Vagina (tissue), 2 donors: ENCODE results near the gene COMTD1. TPM values are rescaled to one million over a fixed set of nuclear protein-coding genes. Genes with fewer than 3 reads are reported as not detected.
"Not testable (repeated sequence)": the region's sequence is repeated elsewhere in the genome, so short reads cannot be mapped to it uniquely, and the experiment has no call there.

Experiments used
- DNase-seq, 2 donors: peaks; one replicate each; pipeline ENCODE4 v3.0.0-alpha.2; 2017; ENCODE audit errors: extremely low spot score in 2 of 2
- H3K27ac ChIP-seq: fragments of 200-600 bp; sonication (generic); one replicate; pipeline ENCODE4 v1.5.1; 2019
- H3K27me3 ChIP-seq: fragments of 200-600 bp; sonication (generic); one replicate; pipeline ENCODE4 v1.5.1; 2019
- H3K36me3 ChIP-seq, 2 donors: fragments of 200-600 bp; sonication (generic); one replicate each; pipeline ENCODE4 v1.5.1; 2017 to 2019
- H3K4me1 ChIP-seq: fragments of 200-600 bp; sonication (generic); one replicate; pipeline ENCODE4 v1.5.1; 2019
- H3K4me3 ChIP-seq, 2 donors: fragments of 200-600 bp; sonication (generic); 1 replicate in 1 of 2; 2 replicates in 1 of 2; pipeline ENCODE4 v1.5.1; 2016 to 2019
- H3K9me3 ChIP-seq: fragments of 200-600 bp; sonication (generic); one replicate; pipeline ENCODE4 v1.5.1; 2019
- POLR2A ChIP-seq, 2 donors: fragments of 450-650 bp; IDR thresholded peaks; one replicate each; pipeline ENCODE4 v1.6.1; 2017; ENCODE audit warnings: antibody characterized with exemption in 2 of 2, mild to moderate bottlenecking in 2 of 2, moderate library complexity in 2 of 2
- POLR2AphosphoS5 ChIP-seq, 2 donors: sonication (generic); formaldehyde crosslinking; IDR thresholded peaks; one replicate each; pipeline ENCODE4 v1.9.0; 2017; ENCODE audit warnings: antibody characterized with exemption in 2 of 2, mild to moderate bottlenecking in 2 of 2, low read depth in 1 of 2; ENCODE audit not compliant: insufficient read depth in 1 of 2
- intact Hi-C: fragments of 100-400 bp; cut with DNase I; formaldehyde crosslinking; loops from one replicate; pipeline ENCODE4 v1.15.1; 2023
- total RNA-seq: library from RNA; depleted of rRNA; stranded (reverse); fragments of >200 nt; gene quantifications from one replicate; pipeline ENCODE4 v1.2.3, GENCODE V29; 2016
- TF ChIP-seq, protein P1 (sequence below), 3 experiments: fragments of 450-650 bp in 2 of 3; fragments of 200-600 bp in 1 of 3; sonication (generic) in 1 of 3; IDR thresholded peaks; one replicate each; pipeline ENCODE4 v1.5.1; 2017 to 2019; ENCODE audit warnings: antibody characterized with exemption in 3 of 3, mild to moderate bottlenecking in 2 of 3, moderate library complexity in 2 of 3

The COMTD1 gene
- total RNA-seq, 1 donor from 2014 or later = 80.0 TPM

DNA sequence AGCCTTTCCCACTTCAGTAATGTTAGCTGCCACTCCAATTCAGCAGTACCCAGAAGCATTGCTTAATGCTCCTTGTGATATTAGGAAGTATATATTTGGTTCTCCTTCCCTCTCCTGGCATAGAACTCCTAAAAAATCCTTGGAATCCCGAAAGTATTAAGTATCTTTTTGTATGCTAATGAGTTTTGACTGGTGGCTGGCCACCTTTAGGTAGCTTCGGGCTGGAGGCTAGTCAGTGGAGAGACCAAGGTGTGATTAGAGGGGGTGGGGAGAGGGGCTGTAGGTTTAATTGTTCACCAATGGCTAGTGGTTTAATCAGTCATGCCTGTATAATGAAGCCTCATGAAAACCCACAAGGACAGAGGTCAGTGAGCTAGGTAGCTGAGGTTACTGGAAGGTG is 12.2 kb downstream of the COMTD1 start:
- no peaks in the 10 kb centered on the region for H3K9me3 ChIP-seq
- peaks cover 0 to 53% of the 10 kb centered on the region in 2 donors for H3K36me3 ChIP-seq

DNA sequence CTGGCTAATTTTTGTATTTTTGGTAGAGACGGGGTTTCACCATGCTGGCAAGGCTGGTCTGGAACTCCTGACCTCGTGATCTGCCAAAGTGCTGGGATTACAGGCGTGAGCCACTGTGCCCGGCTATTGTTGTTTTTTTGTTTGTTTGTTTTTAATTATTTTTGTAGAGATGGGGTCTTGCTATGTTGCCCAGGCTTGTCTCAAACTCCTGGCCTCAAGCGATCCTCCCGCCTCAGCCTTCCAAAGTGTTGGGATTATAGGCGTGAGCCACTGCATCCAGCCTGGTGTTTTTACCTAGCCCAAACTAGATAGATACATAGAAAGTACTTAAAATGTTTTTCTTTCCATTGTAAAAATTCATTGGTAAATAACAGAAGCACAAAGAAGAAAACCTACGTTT is 14.3 kb downstream of the COMTD1 start:
- peaks cover 46% of the 10 kb centered on the region for H3K4me1 ChIP-seq
- intact Hi-C loops = loop anchor here (10.0 kb wide), 1 partner anchor 397 kb away; the partner anchor contains the start of gene KAT6B
- peaks cover 0 to 73% of the 10 kb centered on the region in 2 donors for H3K36me3 ChIP-seq
- not testable (repeated sequence) for H3K9me3 ChIP-seq, H3K4me3 ChIP-seq, H3K27ac ChIP-seq, DNase-seq, H3K27me3 ChIP-seq

More for the DNA sequence above, 12.2 kb downstream of the COMTD1 start:
- Histone ChIP-seq H3K4me3 (no peak overlapping the region), H3K27me3 (no peaks in the 10 kb centered on the region), H3K4me1 (peaks cover 56% of the 10 kb centered on the region), H3K27ac (peak overlapping the region; percentile 87)
- no peak for DNase-seq
- intact Hi-C loops = loop anchor here (10.0 kb wide), 1 partner anchor 399 kb away; the partner anchor contains the start of gene KAT6B
- TF ChIP-seq, protein P1, sequence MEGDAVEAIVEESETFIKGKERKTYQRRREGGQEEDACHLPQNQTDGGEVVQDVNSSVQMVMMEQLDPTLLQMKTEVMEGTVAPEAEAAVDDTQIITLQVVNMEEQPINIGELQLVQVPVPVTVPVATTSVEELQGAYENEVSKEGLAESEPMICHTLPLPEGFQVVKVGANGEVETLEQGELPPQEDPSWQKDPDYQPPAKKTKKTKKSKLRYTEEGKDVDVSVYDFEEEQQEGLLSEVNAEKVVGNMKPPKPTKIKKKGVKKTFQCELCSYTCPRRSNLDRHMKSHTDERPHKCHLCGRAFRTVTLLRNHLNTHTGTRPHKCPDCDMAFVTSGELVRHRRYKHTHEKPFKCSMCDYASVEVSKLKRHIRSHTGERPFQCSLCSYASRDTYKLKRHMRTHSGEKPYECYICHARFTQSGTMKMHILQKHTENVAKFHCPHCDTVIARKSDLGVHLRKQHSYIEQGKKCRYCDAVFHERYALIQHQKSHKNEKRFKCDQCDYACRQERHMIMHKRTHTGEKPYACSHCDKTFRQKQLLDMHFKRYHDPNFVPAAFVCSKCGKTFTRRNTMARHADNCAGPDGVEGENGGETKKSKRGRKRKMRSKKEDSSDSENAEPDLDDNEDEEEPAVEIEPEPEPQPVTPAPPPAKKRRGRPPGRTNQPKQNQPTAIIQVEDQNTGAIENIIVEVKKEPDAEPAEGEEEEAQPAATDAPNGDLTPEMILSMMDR (IDR thresholded peaks at IDR 0.05) = no peak
- no peak for TF ChIP-seq POLR2AphosphoS5 (IDR thresholded peaks at IDR 0.05; ENCODE audit: insufficient read depth in 1 of 2, low read depth in 1 of 2)
- TF ChIP-seq POLR2A (IDR thresholded peaks at IDR 0.05) = no peak

DNA sequence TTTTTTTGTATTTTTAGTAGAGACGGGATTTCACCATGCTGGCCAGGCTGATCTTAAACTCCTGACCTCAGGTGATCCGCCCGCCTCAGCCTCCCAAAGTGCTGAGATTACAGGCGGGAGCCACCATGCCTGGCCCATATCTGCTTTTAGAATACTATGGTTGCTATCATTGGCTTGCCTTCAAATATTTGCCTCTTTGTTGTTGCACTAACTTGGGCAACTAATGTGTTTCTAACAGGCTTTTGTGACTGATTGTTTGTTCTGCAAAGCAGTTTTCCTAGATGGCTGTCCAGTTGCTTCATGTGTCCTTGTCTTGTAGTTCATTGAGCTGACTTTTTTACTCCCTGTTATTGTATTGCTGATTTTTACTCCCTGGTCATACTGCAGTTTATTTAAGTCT is 15.5 kb downstream of the COMTD1 start:
- intact Hi-C loops = loop anchor here (10.0 kb wide), 1 partner anchor 395 kb away; the partner anchor contains the start of gene KAT6B
- Histone ChIP-seq H3K9me3 (no peaks in the 10 kb centered on the region), H3K27me3 (no peaks in the 10 kb centered on the region), H3K36me3 (peaks cover 0 to 86% of the 10 kb centered on the region in 2 donors), H3K4me3 (no peak overlapping the region), H3K27ac (no peak overlapping the region), H3K4me1 (peaks cover 46% of the 10 kb centered on the region)
- TF ChIP-seq POLR2AphosphoS5 (IDR thresholded peaks at IDR 0.05; ENCODE audit: insufficient read depth in 1 of 2, low read depth in 1 of 2) (no peak), POLR2A (IDR thresholded peaks at IDR 0.05) (no peak)
- TF ChIP-seq, protein P1 (IDR thresholded peaks at IDR 0.05) = no peak
- DNase-seq = no peak

DNA sequence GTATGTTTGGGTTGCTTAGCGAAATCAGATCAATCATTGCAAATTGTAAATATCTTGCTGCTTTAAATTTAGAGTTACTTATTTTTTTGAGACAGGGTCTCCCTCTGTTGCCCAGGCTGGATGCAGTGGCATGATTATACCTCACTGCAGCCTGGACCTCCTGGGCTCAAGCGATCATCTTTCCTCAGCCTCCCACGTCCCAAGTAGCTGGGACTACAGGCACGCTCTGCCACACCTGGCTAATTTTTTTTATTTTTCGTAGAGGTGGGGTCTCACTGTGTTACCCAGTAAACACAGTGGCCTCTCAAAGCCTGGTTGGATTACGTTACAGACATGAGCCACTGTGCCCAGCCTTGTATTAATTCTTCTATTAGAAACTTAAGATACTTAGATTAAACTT is 23.4 kb downstream of the COMTD1 start:
- Histone ChIP-seq H3K9me3 (no peaks in the 10 kb centered on the region), H3K27me3 (no peaks in the 10 kb centered on the region), H3K4me3 (peak overlapping the region; percentile 62 to 94), H3K4me1 (peaks cover 73% of the 10 kb centered on the region), H3K27ac (peak overlapping the region; percentile 99), H3K36me3 (peaks cover 6 to 52% of the 10 kb centered on the region in 2 donors)
- no peak for DNase-seq
- TF ChIP-seq, protein P1 (IDR thresholded peaks at IDR 0.05) = no peak
- TF ChIP-seq POLR2A (IDR thresholded peaks at IDR 0.05) = no peak
- no peak for TF ChIP-seq POLR2AphosphoS5 (IDR thresholded peaks at IDR 0.05; ENCODE audit: insufficient read depth in 1 of 2, low read depth in 1 of 2)
- intact Hi-C loops = no loop called here

DNA sequence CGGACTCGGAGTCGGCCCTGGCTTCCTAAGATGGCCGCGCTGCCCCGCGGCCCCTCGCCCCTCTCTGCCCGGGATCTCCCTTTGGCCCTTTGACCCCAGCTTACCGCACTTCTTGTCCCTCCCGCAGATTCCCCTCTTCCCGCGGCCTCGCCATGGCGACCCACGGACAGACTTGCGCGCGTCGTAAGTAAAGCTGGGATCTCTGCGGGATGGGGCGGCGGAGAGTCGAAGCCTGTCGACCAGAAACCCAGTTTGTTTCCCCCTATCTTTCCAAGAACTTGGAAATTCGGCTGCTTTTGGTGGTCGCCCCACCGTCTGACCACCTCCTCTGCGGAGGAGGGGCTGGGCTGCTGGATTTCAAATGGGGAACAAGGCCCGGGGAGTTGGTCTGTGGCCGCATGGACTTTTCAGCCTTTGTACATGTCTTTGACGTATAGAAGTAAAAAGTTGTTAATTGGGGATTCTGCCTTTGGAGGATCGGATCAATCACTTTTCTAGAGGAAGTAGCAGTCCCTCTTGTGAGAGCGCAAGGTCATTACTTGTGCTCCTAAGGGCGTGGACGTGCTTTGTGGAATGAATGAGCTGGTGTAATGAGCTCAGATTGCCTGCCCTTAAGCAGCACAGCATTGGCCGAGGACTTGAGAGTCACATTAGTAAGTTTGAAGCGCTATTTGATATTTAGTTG is 24.6 kb downstream of the COMTD1 start:
- Histone ChIP-seq H3K27me3 (no peaks in the 10 kb centered on the region), H3K4me3 (peak overlapping the region; percentile 62 to 94), H3K4me1 (peaks cover 61% of the 10 kb centered on the region), H3K9me3 (no peaks in the 10 kb centered on the region), H3K27ac (peak overlapping the region; percentile 99), H3K36me3 (peaks cover 6 to 40% of the 10 kb centered on the region in 2 donors)
- no peak for DNase-seq
- intact Hi-C loops = no loop called here
- TF ChIP-seq, protein P1 (IDR thresholded peaks at IDR 0.05) = no peak
- TF ChIP-seq POLR2A (IDR thresholded peaks at IDR 0.05) = no peak
- no peak for TF ChIP-seq POLR2AphosphoS5 (IDR thresholded peaks at IDR 0.05; ENCODE audit: insufficient read depth in 1 of 2, low read depth in 1 of 2)
